NOMO-1 treated with DMSO at 0.1 percent for 48 hours (cell line): Measurements from ENCODE around the gene SMC6.
A peak's percentile ranks its signal among the peaks of the same experiment; 100 is the strongest.

ENCODE experiments used
- DNase-seq: peaks from one replicate; lab custom pipeline; 2025; ENCODE audit not compliant: unreplicated experiment; lab: John Stamatoyannopoulos, UW

The SMC6 gene

GRCh38 chr2:17763641-17764333, 10.2 kb upstream of the SMC6 start:
- peak; percentile 57 for DNase-seq

- DNase-seq = peak; percentile 5
Measured at GRCh38 chr2:17762451-17762850, 8.8 kb upstream of the SMC6 start.

GRCh38 chr2:17759805-17760204, 6.2 kb upstream of the SMC6 start:
- peak; percentile 25 for DNase-seq

GRCh38 chr2:17758118-17758517, 4.5 kb upstream of the SMC6 start:
- DNase-seq = peak; percentile 11

GRCh38 chr2:17757321-17757720, 3.7 kb upstream of the SMC6 start:
- DNase-seq = no peak

- DNase-seq = no peak
Measured at GRCh38 chr2:17756668-17757067, 3.1 kb upstream of the SMC6 start.

GRCh38 chr2:17754773-17755425, 1.3 kb upstream of the SMC6 start:
- DNase-seq = no peak

GRCh38 chr2:17752892-17753802, 463 bp downstream of the SMC6 start:
- DNase-seq = peak; percentile 30

GRCh38 chr2:17752246-17752645, 1.4 kb downstream of the SMC6 start:
- peak; percentile 22 for DNase-seq

- DNase-seq = no peak
Measured at GRCh38 chr2:17749753-17750438, 3.7 kb downstream of the SMC6 start.

- DNase-seq = no peak
Measured at GRCh38 chr2:17748745-17749144, 4.9 kb downstream of the SMC6 start.

- DNase-seq = no peak
Measured at GRCh38 chr2:17747684-17748452, 5.7 kb downstream of the SMC6 start.

- no peak for DNase-seq
Measured at GRCh38 chr2:17740203-17740602, 13.4 kb downstream of the SMC6 start.

GRCh38 chr2:17736989-17737388, 16.6 kb downstream of the SMC6 start:
- DNase-seq = no peak

GRCh38 chr2:17735864-17736263, 17.7 kb downstream of the SMC6 start:
- no peak for DNase-seq

GRCh38 chr2:17733599-17733998, 20.0 kb downstream of the SMC6 start:
- DNase-seq = no peak

GRCh38 chr2:17729880-17730279, 23.7 kb downstream of the SMC6 start:
- DNase-seq = no peak

- no peak for DNase-seq
Measured at GRCh38 chr2:17728210-17728609, 25.4 kb downstream of the SMC6 start.

GRCh38 chr2:17719562-17720371, 33.8 kb downstream of the SMC6 start:
- no peak for DNase-seq

- DNase-seq = no peak
Measured at GRCh38 chr2:17718689-17719088, 34.9 kb downstream of the SMC6 start.
